SK-N-SH treated with all-trans-retinoic acid at 6 μM for 48 hours (cell line): Measurements from ENCODE around the gene NUMA1.
A peak's percentile ranks its signal among the peaks of the same experiment; 100 is the strongest.

Source experiments
- ATAC-seq: fragments of 200-7000 bp; cut with Tn5 transposase; 3 replicates; pipeline ENCODE4 v1.9.1; 2020; ENCODE audit warnings: mild to moderate bottlenecking, moderate library complexity
- ARNTL ChIP-seq: fragments of 450-650 bp; formaldehyde crosslinking; IDR thresholded peaks from 2 replicates; pipeline ENCODE4 v1.5.0; 2020; ENCODE audit warnings: low read depth, mild to moderate bottlenecking, moderate library complexity, borderline replicate concordance
- BACH2 ChIP-seq: fragments of 250-450 bp; sonication (Bioruptor Pico); IDR thresholded peaks from 2 replicates; pipeline ENCODE4 v1.9.0; 2021; ENCODE audit warnings: mild to moderate bottlenecking, borderline replicate concordance
- CREB5 ChIP-seq: fragments of 250-450 bp; sonication (Bioruptor Pico); IDR thresholded peaks from 2 replicates; pipeline ENCODE4 v1.5.1; 2020; ENCODE audit warnings: low read depth, mild to moderate bottlenecking, moderate library complexity
- CSDC2 ChIP-seq: fragments of 250-450 bp; sonication (Bioruptor Pico); IDR thresholded peaks from 2 replicates; pipeline ENCODE4 v1.5.0; 2020; ENCODE audit warnings: mild to moderate bottlenecking, moderate library complexity
- GLIS3 ChIP-seq: fragments of 250-450 bp; sonication (Bioruptor Pico); IDR thresholded peaks from 2 replicates; pipeline ENCODE4 v1.5.0; 2020; ENCODE audit warnings: mild to moderate bottlenecking, moderate library complexity
- ISL1 ChIP-seq: fragments of 250-450 bp; sonication (Bioruptor Pico); IDR thresholded peaks from 2 replicates; pipeline ENCODE4 v2.1.2; 2022; ENCODE audit warnings: mild to moderate bottlenecking, moderate library complexity
- PATZ1 ChIP-seq: fragments of 250-450 bp; sonication (Bioruptor Pico); IDR thresholded peaks from 2 replicates; pipeline ENCODE4 v1.8.0; 2020; ENCODE audit warnings: mild to moderate bottlenecking, moderate library complexity, borderline replicate concordance
- PPARA ChIP-seq: fragments of 250-450 bp; sonication (Bioruptor Pico); IDR thresholded peaks from 2 replicates; pipeline ENCODE4 v1.5.0; 2020; ENCODE audit warnings: mild to moderate bottlenecking, borderline replicate concordance
- SNAI2 ChIP-seq: fragments of 250-450 bp; sonication (Bioruptor Pico); IDR thresholded peaks from 2 replicates; pipeline ENCODE4 v1.5.0; 2020; ENCODE audit warnings: mild to moderate bottlenecking, moderate library complexity
- TCF4 ChIP-seq: fragments of 250-450 bp; sonication (Bioruptor Pico); IDR thresholded peaks from 2 replicates; pipeline ENCODE4 v1.8.0; 2021; ENCODE audit warnings: mild to moderate bottlenecking, moderate library complexity, borderline replicate concordance
- TOX ChIP-seq: fragments of 250-450 bp; sonication (Bioruptor Pico); IDR thresholded peaks from 2 replicates; pipeline ENCODE4 v1.8.0; 2021; ENCODE audit warnings: mild to moderate bottlenecking, moderate library complexity, borderline replicate concordance
- TSHZ2 ChIP-seq: fragments of 250-450 bp; sonication (Bioruptor Pico); IDR thresholded peaks from 2 replicates; pipeline ENCODE4 v1.5.0; 2020; ENCODE audit warnings: mild to moderate bottlenecking, moderate library complexity
- ZC3H10 ChIP-seq: fragments of 250-450 bp; sonication (Bioruptor Pico); IDR thresholded peaks from 2 replicates; pipeline ENCODE4 v1.5.1; 2021; ENCODE audit warnings: mild to moderate bottlenecking, moderate library complexity
- ZFP30 ChIP-seq: fragments of 450-650 bp; formaldehyde crosslinking; IDR thresholded peaks from 2 replicates; pipeline ENCODE4 v1.5.0; 2022; ENCODE audit warnings: mild to moderate bottlenecking, moderate library complexity
- ZNF565 ChIP-seq: fragments of 450-650 bp; formaldehyde crosslinking; conservative IDR thresholded peaks from 2 replicates; pipeline ENCODE4 v1.5.0; 2020; ENCODE audit warnings: low read depth, mild to moderate bottlenecking, moderate library complexity
- ZNF70 ChIP-seq: fragments of 450-650 bp; formaldehyde crosslinking; IDR thresholded peaks from 2 replicates; pipeline ENCODE4 v1.5.0; 2020; ENCODE audit warnings: mild to moderate bottlenecking, moderate library complexity
- ZNF8 ChIP-seq: fragments of 450-650 bp; formaldehyde crosslinking; IDR thresholded peaks from 2 replicates; pipeline ENCODE4 v1.5.0; 2020; ENCODE audit warnings: mild to moderate bottlenecking, moderate library complexity
- TF ChIP-seq, protein P1 (sequence below): fragments of 250-450 bp; sonication (Bioruptor Pico); IDR thresholded peaks from 2 replicates; pipeline ENCODE4 v1.8.0; 2021; ENCODE audit warnings: low read depth, mild to moderate bottlenecking, moderate library complexity, borderline replicate concordance
- TF ChIP-seq, protein P2 (sequence below): fragments of 250-450 bp; sonication (Bioruptor Pico); IDR thresholded peaks from 2 replicates; pipeline ENCODE4 v1.5.1; 2021; ENCODE audit warnings: mild to moderate bottlenecking, moderate library complexity

The NUMA1 gene

DNA sequence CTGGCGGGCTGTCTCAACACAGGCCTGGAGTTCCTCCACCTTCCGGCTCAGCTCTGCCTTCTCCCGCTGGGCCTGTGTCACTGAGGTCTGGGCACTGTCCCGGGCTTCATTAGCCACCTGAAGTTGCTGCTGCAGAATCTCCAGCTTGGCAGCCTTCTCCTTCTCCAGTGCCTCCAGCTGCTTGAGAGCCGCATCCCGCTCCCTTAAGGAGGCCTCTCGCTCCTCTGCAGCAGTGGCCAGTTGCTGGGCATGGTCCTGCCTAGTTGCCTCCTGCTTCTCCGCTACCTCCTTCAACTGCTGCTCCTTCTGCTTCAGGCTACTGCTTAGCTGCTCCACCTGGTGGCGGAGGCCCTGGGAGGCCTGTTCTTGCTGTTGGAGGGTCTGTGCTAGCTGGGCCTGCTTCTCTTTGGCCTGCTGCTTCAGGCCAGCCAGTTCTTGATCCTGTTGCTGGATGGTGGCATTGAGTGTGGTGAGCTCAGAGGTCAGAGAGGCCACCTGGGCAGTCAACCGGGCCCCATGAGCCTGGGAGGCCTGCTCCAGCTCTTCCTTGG, 64.8 kb downstream of the NUMA1 start:
- ATAC-seq = peak; percentile 30
- TF ChIP-seq TOX = no peak
- TF ChIP-seq CSDC2 (CRISPR knock-in tag) = no peak
- TF ChIP-seq PATZ1 (CRISPR knock-in tag) = no peak
- TF ChIP-seq, protein P1, sequence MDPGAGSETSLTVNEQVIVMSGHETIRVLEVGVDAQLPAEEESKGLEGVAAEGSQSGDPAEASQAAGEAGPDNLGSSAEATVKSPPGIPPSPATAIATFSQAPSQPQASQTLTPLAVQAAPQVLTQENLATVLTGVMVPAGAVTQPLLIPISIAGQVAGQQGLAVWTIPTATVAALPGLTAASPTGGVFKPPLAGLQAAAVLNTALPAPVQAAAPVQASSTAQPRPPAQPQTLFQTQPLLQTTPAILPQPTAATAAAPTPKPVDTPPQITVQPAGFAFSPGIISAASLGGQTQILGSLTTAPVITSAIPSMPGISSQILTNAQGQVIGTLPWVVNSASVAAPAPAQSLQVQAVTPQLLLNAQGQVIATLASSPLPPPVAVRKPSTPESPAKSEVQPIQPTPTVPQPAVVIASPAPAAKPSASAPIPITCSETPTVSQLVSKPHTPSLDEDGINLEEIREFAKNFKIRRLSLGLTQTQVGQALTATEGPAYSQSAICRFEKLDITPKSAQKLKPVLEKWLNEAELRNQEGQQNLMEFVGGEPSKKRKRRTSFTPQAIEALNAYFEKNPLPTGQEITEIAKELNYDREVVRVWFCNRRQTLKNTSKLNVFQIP = no peak
- no peak for TF ChIP-seq ZNF8 (CRISPR knock-in tag)
- TF ChIP-seq ZNF70 (CRISPR knock-in tag) = no peak
- TF ChIP-seq SNAI2 (CRISPR knock-in tag) = no peak
- no peak for TF ChIP-seq BACH2
- TF ChIP-seq, protein P2, sequence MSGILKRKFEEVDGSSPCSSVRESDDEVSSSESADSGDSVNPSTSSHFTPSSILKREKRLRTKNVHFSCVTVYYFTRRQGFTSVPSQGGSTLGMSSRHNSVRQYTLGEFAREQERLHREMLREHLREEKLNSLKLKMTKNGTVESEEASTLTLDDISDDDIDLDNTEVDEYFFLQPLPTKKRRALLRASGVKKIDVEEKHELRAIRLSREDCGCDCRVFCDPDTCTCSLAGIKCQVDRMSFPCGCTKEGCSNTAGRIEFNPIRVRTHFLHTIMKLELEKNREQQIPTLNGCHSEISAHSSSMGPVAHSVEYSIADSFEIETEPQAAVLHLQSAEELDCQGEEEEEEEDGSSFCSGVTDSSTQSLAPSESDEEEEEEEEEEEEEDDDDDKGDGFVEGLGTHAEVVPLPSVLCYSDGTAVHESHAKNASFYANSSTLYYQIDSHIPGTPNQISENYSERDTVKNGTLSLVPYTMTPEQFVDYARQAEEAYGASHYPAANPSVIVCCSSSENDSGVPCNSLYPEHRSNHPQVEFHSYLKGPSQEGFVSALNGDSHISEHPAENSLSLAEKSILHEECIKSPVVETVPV = no peak
- TF ChIP-seq, all 23 proteins: peak for 0

- no peak for ATAC-seq
- no peak for TF ChIP-seq GLIS3 (CRISPR knock-in tag)
- TF ChIP-seq ZFP30 (CRISPR knock-in tag) = no peak
- no peak for TF ChIP-seq ISL1
- no peak for TF ChIP-seq PATZ1 (CRISPR knock-in tag)
- no peak for TF ChIP-seq TCF4 (CRISPR knock-in tag)
- TF ChIP-seq CSDC2 (CRISPR knock-in tag) = no peak
- no peak for TF ChIP-seq BACH2
- no peak for TF ChIP-seq ARNTL (CRISPR knock-in tag)
- no peak for TF ChIP-seq ZNF8 (CRISPR knock-in tag)
- TF ChIP-seq CREB5 (CRISPR knock-in tag) = no peak
- TF ChIP-seq ZC3H10 = no peak
These were observed 65.5 kb downstream of the NUMA1 start for GRCh38 chr11:72014761-72015320.

DNA sequence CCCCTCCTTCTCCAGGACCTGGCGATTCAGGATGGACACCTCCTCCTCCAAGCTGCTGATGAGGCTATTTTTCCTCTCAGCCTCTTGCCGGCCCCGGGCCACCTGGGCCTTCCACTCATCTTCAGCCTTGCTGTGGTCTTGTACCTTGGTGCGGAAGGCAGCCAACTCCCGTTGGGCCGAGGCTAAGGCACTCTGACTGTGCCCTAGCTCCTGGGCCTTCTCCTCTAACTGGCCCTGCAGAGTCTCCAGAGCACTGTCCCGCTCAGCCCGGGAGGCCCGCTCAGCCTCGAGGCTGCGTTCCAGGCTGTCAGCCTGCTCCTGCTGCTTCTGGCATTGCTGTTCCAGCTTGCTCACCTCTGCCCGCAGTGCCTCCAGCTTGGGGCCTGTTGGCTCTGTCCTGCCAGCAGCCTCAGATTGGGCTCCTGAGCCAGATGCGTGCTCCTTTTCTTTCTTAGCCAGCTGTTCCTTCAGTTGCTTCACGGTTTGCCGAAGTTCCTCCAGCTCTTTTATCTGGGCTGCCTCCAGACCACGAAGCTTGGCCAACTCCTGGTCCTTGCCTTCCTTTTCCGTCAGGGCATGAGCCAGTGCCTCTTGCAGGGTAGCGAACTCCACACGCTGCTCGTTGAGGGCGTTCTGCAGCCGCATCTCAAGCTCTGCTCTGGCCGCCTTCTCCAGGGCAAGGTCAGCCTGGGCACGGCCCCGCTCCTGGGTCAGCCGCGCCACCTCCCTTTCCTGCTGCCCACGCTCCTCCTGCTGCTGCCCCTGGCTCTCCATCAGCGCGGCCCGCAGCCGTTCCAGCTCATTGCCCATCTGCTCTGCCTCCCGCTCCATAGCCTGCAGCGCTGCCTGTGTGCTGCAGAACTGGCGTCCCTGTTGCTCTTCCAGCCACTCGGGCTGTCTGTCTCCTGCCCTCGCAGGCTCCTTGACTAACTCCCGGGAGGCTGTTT, 66.3 kb downstream of the NUMA1 start:
- ATAC-seq = no peak
- no peak for TF ChIP-seq BACH2
- TF ChIP-seq, protein P1 = no peak
- TF ChIP-seq PATZ1 (CRISPR knock-in tag) = no peak
- no peak for TF ChIP-seq ZNF565 (CRISPR knock-in tag)
- TF ChIP-seq PPARA (CRISPR knock-in tag) = no peak
- TF ChIP-seq ZC3H10 = no peak
- no peak for TF ChIP-seq TSHZ2 (CRISPR knock-in tag)
